C4-2B (cell line): ENCODE measurements around the gene DGKH.

ENCODE experiments used
- ZFX ChIP-seq: fragments of 450-650 bp; IDR thresholded peaks from 2 replicates; pipeline ENCODE4 v1.6.1; 2017
- TF ChIP-seq, protein P1 (sequence below): fragments of 450-650 bp; conservative IDR thresholded peaks from 2 replicates; pipeline ENCODE4 v1.5.1; 2017; ENCODE audit warnings: mild to moderate bottlenecking

DNA sequence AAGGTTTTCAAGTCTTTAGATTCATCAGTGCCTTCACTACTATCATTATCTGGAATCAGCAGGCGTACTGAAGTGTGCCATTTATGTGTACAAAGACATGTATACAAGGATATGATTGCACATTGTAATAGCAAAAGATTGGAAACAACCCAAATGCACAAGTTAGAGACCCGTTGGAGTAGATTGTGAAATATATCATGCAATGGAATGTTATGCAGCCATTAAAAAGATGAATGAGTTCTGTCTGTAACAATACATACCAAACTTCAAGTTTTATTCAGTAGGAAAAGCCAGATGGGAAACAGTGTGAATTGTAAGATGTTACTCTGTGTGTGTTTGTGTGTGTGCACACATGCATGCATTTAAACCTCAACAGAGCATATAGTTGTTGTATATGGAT is 97.9 kb downstream of the DGKH start:
- TF ChIP-seq, protein P1, sequence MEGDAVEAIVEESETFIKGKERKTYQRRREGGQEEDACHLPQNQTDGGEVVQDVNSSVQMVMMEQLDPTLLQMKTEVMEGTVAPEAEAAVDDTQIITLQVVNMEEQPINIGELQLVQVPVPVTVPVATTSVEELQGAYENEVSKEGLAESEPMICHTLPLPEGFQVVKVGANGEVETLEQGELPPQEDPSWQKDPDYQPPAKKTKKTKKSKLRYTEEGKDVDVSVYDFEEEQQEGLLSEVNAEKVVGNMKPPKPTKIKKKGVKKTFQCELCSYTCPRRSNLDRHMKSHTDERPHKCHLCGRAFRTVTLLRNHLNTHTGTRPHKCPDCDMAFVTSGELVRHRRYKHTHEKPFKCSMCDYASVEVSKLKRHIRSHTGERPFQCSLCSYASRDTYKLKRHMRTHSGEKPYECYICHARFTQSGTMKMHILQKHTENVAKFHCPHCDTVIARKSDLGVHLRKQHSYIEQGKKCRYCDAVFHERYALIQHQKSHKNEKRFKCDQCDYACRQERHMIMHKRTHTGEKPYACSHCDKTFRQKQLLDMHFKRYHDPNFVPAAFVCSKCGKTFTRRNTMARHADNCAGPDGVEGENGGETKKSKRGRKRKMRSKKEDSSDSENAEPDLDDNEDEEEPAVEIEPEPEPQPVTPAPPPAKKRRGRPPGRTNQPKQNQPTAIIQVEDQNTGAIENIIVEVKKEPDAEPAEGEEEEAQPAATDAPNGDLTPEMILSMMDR: no peak
- TF ChIP-seq ZFX: no peak
